SJSA1 (cell line): ENCODE measurements around the gene AEBP2. TPM values are rescaled to one million over a fixed set of nuclear protein-coding genes. Genes with fewer than 3 reads are reported as not detected.
"Not testable (repeated sequence)": the region's sequence is repeated elsewhere in the genome, so short reads cannot be mapped to it uniquely, and the experiment has no call there.

ENCODE experiments used
- DNase-seq, 2 experiments: peaks; one replicate each; pipeline ENCODE4 v3.0.0-alpha.2; 2015 to 2020; ENCODE audit warnings: low spot score in 2 of 2, low read depth in 1 of 2
- H3K27ac ChIP-seq: fragments of 250-450 bp; sonication (Bioruptor Pico); 2 replicates; pipeline ENCODE4 v1.5.1; 2020; ENCODE audit warnings: mild to moderate bottlenecking, moderate library complexity
- H3K27me3 ChIP-seq: fragments of 250-450 bp; sonication (Bioruptor Pico); replicated peaks from 2 replicates; pipeline ENCODE4 v1.5.1; 2020; ENCODE audit warnings: mild to moderate bottlenecking, moderate library complexity
- H3K36me3 ChIP-seq: fragments of 250-450 bp; sonication (Bioruptor Pico); 2 replicates; pipeline ENCODE4 v1.5.1; 2020; ENCODE audit warnings: mild to moderate bottlenecking
- H3K4me1 ChIP-seq: fragments of 250-450 bp; sonication (Bioruptor Pico); replicated peaks from 2 replicates; pipeline ENCODE4 v1.6.1; 2021; ENCODE audit warnings: mild to moderate bottlenecking
- H3K4me3 ChIP-seq: fragments of 250-450 bp; sonication (Bioruptor Pico); 2 replicates; pipeline ENCODE4 v1.5.1; 2020; ENCODE audit warnings: mild to moderate bottlenecking
- H3K9me3 ChIP-seq: fragments of 250-450 bp; sonication (Bioruptor Pico); replicated peaks from 2 replicates; pipeline ENCODE4 v1.5.1; 2020; ENCODE audit warnings: mild to moderate bottlenecking
- total RNA-seq: library from RNA; depleted of rRNA; stranded (reverse); fragments of >200 nt; shearing (Covaris generic); gene quantifications from 2 replicates; pipeline ENCODE4 v1.2.3, GENCODE V29; 2014; rRNA removed

Gene AEBP2, protein sequence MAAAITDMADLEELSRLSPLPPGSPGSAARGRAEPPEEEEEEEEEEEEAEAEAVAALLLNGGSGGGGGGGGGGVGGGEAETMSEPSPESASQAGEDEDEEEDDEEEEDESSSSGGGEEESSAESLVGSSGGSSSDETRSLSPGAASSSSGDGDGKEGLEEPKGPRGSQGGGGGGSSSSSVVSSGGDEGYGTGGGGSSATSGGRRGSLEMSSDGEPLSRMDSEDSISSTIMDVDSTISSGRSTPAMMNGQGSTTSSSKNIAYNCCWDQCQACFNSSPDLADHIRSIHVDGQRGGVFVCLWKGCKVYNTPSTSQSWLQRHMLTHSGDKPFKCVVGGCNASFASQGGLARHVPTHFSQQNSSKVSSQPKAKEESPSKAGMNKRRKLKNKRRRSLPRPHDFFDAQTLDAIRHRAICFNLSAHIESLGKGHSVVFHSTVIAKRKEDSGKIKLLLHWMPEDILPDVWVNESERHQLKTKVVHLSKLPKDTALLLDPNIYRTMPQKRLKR
- total RNA-seq: 14.6 and 17.0 TPM in 2 replicates

DNA sequence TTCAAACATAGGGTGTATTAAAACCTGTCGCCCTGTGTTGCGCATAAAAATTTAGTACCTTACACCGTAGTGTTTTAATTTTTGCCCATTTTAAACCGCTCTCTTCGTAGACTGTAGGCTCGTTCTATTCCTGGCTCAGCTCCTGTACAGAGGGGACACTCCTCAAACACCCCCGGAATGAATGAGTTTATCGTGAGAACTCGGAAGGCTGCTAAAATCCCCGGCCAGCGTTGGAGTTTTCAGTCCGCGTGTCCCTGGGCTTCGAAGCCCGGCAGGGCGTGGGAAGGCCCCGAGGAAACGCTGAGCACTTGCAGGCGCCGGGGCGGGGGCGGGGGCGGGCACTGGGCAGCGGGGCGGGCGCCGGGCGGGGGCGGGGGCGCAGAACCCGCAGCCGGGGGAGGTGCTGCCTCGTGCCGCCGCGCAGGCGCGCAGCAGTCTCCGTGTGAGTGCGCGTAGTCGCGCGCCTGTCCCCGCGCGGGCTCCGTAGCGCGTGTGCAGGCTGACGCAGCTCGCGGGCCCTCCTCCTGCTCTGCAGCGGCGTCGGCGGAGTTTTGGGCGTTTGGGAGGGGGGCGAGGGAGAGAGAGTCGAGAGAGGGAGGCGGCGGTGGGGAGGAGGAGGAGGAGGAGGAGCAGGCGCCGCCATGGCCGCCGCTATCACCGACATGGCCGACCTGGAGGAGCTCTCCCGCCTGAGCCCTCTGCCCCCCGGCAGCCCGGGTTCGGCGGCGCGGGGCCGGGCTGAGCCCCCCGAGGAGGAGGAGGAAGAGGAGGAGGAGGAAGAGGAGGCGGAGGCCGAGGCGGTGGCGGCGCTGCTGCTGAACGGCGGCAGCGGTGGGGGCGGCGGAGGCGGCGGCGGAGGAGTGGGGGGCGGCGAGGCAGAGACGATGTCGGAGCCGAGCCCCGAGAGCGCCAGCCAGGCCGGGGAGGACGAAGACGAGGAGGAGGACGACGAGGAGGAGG is at the start of gene AEBP2:
Gene AEBP2 (plus strand): TSS at position 434 of the 960 bp plus-strand sequence. CDS start 208 bp downstream, at position 642.
- Histone ChIP-seq H3K27me3 (no peaks in the 10 kb centered on the region), H3K27ac (peak within 1 kb of the TSS; percentile 70), H3K4me1 (no peaks in the 10 kb centered on the region; the same call in 1 of the 2 replicates), H3K9me3 (no peaks in the 10 kb centered on the region; the same call in 1 of the 2 replicates), H3K4me3 (peak within 1 kb of the TSS; percentile 98), H3K36me3 (peaks cover 14% of the 10 kb centered on the region)
- DNase-seq: peak; percentile 86 to 94

DNA sequence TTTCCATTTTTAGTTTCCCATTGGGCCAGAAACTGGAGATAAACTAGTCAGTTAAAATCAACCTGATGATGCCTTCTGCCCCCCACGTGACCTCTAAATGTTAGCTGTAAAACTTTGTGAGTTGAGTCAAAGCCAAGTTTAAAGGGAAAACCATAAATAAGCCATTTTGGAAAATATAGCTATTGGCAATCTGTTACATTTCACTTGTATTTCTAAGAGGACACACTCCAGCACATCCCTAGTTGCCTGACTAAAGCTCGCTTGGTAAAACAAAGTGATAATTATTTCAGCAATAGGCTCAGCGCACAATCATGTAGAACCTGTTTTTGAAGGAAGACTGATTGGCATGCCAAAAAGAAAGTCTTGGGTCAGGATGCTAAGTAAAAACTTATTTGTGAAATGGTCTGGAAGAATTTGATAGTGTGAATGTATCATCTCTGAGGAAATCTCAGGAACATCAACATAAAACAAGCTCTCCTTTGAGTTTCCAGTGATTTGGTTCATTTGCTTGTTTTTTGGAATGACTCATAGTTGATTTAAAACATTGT is 49.2 kb upstream of the AEBP2 start:
- Histone ChIP-seq H3K9me3 (no peaks in the 10 kb centered on the region), H3K4me1 (peaks cover 5% of the 10 kb centered on the region), H3K27ac (no peak overlapping the region), H3K36me3 (no peaks in the 10 kb centered on the region), H3K4me3 (no peak overlapping the region), H3K27me3 (no peaks in the 10 kb centered on the region)
- DNase-seq: no peak

DNA sequence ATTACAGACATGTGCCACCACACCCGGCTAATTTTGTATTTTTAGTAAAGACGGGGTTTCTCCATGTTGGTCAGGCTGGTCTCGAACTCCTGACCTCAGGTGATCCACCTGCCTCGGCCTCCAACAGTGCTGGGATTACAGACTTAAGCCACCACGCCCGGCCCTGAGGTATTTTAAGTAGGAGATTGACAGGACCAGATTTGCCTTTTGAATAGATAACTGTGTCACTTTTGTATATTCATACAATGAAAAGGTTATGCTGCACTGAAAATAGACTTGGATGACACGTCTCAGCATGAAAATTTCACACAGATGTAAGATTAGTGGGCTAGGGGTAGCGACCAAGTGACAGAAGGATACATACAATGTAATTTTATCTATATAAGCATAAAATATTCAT is 46.6 kb upstream of the AEBP2 start:
- not testable (repeated sequence) for H3K27ac ChIP-seq, H3K36me3 ChIP-seq, DNase-seq

GRCh38 chr12:19394385-19394784 is 44.9 kb upstream of the AEBP2 start:
- Histone ChIP-seq H3K36me3 (no peaks in the 10 kb centered on the region), H3K27ac (no peak overlapping the region), H3K9me3 (no peaks in the 10 kb centered on the region), H3K4me1 (peaks cover 5% of the 10 kb centered on the region), H3K4me3 (no peak overlapping the region), H3K27me3 (no peaks in the 10 kb centered on the region)
- no peak for DNase-seq

More for the DNA sequence above, 46.6 kb upstream of the AEBP2 start:
- H3K9me3 ChIP-seq, H3K4me3 ChIP-seq, H3K4me1 ChIP-seq, H3K27me3 ChIP-seq: not testable (repeated sequence)

DNA sequence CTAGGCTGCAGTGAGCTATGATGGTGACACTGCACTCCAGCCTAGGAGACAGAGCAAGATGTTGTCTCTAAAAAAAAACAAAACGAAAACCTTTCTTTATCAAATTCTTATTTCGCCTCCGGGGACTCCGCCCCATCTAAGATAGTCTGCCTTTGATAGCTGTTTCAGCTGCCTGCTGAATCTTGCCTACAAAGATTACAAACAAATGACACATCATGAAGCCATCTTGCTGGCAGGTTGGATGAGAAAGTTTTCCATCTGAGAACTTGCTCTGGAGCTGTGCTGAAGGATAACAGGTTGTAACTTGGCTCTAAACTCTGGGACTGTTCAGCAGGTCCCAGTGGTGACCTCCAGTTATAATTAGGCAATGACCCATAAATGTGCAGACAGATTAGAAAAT is 41.8 kb upstream of the AEBP2 start:
- Histone ChIP-seq H3K27me3 (no peaks in the 10 kb centered on the region), H3K4me1 (no peaks in the 10 kb centered on the region), H3K36me3 (no peaks in the 10 kb centered on the region), H3K27ac (no peak overlapping the region), H3K9me3 (no peaks in the 10 kb centered on the region), H3K4me3 (no peak overlapping the region)
- DNase-seq: no peak

- H3K4me3 ChIP-seq: no peak overlapping the region
- DNase-seq: no peak
Observed at GRCh38 chr12:19398376-19399363, 40.6 kb upstream of the AEBP2 start.

DNA sequence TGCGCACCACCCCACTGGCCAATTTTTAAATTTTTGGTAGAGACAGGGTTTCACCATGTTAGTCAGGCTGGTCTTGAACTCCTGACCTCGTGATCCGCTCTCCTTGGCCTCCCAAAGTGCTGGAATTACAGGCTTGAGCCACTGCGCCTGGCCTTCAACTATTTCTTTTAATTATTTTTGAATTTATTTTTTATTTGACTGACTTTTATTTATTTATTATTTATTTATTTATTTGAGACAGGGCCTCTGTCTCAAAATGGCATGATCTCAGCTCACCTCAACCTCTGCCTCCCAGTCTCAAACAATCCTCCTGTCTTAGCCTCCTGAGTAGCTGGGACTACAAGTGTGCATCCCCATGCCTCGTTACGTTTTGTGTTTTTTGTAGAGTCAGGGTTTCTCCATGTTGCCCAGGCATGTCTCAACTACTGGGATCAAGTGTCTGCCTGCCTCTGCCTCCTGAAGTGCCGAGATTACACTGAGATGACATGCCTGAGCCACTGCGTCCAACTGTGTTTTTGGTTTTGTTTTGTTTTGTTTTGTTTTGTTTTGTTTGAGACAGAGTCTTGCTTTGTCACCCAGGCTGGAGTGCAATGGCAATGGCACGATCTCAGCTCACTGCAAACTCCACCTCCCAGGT is 38.5 kb upstream of the AEBP2 start:
- not testable (repeated sequence) for H3K4me3 ChIP-seq, H3K27ac ChIP-seq, DNase-seq, H3K36me3 ChIP-seq, H3K27me3 ChIP-seq, H3K4me1 ChIP-seq, H3K9me3 ChIP-seq

More at GRCh38 chr12:19398376-19399363, 40.6 kb upstream of the AEBP2 start:
- no peaks in the 10 kb centered on the region for H3K9me3 ChIP-seq
- no peaks in the 10 kb centered on the region for H3K36me3 ChIP-seq
- no peak overlapping the region for H3K27ac ChIP-seq
- peaks cover 7% of the 10 kb centered on the region for H3K4me1 ChIP-seq
- H3K27me3 ChIP-seq: no peaks in the 10 kb centered on the region

DNA sequence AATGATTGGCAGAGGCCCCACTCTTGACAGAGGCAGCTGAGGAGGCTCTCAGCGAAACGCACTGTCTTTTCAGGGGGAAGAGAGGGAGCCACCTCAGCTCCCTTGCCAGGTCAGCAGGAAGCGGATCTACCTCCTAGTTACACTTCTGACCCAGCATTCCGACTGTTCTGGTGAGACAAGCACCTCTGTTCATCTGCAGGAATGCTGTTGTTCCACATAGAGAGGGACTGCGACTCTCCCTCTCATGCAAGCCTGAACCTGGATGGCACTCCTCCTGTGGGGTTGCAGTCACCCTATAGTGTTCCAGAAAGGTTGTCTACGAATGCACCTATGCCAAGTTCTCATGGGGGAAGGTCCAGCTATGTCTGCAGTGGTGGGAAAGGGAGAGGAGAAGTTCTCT is 37.1 kb upstream of the AEBP2 start:
- no peaks in the 10 kb centered on the region for H3K36me3 ChIP-seq
- peaks cover 7% of the 10 kb centered on the region for H3K4me1 ChIP-seq
- no peak for DNase-seq
- no peaks in the 10 kb centered on the region for H3K27me3 ChIP-seq
- no peak overlapping the region for H3K27ac ChIP-seq
- H3K9me3 ChIP-seq: no peaks in the 10 kb centered on the region
- no peak overlapping the region for H3K4me3 ChIP-seq

- peak; percentile 5 to 50 for DNase-seq
- Histone ChIP-seq H3K27ac (no peak overlapping the region), H3K27me3 (no peaks in the 10 kb centered on the region)
Observed at GRCh38 chr12:19402743-19403431, 36.4 kb upstream of the AEBP2 start.

GRCh38 chr12:19404242-19404880 is 34.9 kb upstream of the AEBP2 start:
- no peaks in the 10 kb centered on the region for H3K36me3 ChIP-seq
- no peaks in the 10 kb centered on the region for H3K9me3 ChIP-seq
- H3K4me3 ChIP-seq: no peak overlapping the region
- no peak overlapping the region for H3K27ac ChIP-seq
- no peak for DNase-seq
- H3K4me1 ChIP-seq: peaks cover 7% of the 10 kb centered on the region
- H3K27me3 ChIP-seq: no peaks in the 10 kb centered on the region

More at GRCh38 chr12:19402743-19403431, 36.4 kb upstream of the AEBP2 start:
- Histone ChIP-seq H3K4me3 (no peak overlapping the region), H3K36me3 (no peaks in the 10 kb centered on the region), H3K4me1 (peaks cover 7% of the 10 kb centered on the region), H3K9me3 (no peaks in the 10 kb centered on the region)

GRCh38 chr12:19409376-19409775 is 29.9 kb upstream of the AEBP2 start:
- DNase-seq: no peak
- no peaks in the 10 kb centered on the region for H3K9me3 ChIP-seq
- no peak overlapping the region for H3K4me3 ChIP-seq
- H3K4me1 ChIP-seq: no peaks in the 10 kb centered on the region
- H3K27ac ChIP-seq: no peak overlapping the region
- H3K36me3 ChIP-seq: no peaks in the 10 kb centered on the region
- H3K27me3 ChIP-seq: no peaks in the 10 kb centered on the region
